Stimulated activated CD4-positive, alpha-beta T cell treated with anti-CD3 and anti-CD28 coated beads, Interleukin-1b, Interleukin-23, amount 100 ng/mL, for 24 hours (primary cell): ENCODE measurements around the gene ESRRB.

Source experiments
- DNase-seq, 4 experiments: peaks; one replicate each; pipeline ENCODE4 v3.0.0-alpha.2; 2020; ENCODE audit warnings: low read depth in 4 of 4, low spot score in 1 of 4

The ESRRB gene

GRCh38 chr14:76537906-76538647 is 162.1 kb downstream of the ESRRB start:
- DNase-seq: no peak

DNA sequence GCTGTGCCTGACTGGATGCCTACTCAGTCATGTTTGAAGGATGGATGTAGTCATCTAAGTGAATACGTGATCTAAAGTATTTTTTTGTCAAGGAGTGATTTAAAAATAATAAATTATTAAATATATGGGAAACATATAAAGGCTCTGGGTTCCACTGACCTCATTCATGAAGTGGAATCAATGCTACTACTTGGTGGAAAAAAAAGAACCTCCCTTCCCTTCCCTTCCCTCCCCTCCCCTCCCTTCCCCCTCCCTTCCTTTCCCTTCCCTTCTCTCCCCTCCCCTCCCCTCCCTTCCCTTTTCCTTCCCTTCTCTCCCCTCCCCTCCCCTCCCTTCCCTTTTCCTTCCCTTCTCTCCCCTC is 162.7 kb downstream of the ESRRB start:
- DNase-seq: no peak

DNA sequence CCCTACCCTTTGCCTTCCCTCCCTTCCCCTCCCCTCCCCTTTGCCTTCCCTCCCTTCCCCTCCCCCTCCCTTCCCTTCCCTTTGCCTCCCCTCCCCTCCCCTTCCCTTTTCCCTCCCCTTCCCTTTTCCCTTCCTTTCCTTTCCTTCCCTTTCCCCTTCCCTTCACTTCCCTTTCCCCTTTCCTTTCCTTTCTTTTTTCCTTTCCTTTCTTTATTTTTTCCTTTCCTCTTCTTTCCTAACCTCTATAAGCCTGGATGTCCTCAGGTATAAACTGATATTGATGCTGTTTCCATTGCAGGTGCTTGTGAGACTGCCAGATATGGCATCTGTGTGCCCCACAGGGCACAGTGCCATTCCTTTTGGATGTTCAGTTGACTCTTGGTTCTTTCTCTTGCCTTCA is 163.2 kb downstream of the ESRRB start:
- DNase-seq: no peak

DNA sequence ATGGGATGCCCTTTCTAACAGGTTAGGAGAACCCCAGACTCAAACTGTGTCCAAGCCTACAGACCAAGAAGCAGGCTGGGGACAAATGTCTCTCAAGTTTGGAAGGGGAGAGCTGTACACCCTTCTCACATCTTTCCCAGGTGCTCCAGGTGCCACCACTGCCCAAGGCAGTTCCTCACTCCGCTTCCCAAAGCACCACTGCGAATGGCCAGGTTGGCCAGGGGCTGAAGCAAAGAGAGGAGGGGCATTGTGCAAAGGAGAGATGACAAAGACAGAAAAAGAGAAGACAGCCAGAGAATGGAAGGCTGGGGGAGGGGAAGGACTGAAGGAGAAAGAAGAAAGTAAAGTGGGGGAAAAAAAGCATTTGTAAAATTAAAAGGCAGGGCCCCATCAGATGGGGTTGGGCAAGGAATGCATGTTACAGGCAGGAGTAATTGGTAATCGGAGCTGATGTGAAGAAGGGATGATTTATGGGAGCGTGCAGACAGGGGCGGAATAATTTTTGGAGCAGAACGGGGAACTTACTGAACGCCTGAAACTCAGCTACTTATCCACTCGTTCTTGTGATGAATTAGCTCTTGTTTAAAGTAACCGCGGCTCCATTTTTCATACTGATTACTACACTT is 165.8 kb downstream of the ESRRB start:
- no peak for DNase-seq

DNA sequence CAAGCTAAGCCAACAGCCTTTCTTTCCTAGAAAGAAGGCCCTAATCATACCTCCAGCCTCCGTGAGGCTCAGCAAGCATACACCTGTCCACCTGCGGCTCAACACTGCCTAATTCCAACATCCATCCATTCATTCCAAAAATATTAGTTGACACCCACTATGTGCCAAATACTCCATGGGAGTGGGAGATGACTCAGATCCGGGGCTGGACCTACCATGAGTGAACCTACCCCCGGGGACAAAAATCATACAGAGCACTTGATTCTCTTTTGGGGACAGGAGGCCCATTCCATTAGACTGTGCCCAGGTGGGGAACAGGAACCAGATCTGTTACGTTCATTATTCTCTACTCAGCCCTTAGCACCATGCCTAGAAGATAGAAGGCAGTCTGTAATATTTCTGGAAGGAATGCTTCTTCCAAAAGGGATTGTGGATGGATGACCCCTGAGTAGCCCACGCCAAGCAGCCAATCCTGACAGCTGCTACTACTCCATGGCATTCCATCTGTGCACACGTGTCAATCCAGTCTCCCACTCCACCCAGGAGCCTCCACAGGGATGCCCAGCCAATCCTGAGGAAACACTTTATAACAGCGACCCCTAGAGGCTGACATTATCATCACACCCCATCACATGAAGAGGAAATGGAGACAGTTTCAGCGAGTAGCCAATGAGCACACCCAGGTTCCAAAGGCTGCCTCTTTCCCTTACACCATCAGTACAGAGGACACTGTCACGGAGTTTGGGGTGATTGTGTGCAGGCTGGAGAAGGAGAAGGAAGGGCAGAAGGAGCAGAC is 170.7 kb downstream of the ESRRB start:
- peak in 1 of 4 experiments; percentile 1 for DNase-seq

DNA sequence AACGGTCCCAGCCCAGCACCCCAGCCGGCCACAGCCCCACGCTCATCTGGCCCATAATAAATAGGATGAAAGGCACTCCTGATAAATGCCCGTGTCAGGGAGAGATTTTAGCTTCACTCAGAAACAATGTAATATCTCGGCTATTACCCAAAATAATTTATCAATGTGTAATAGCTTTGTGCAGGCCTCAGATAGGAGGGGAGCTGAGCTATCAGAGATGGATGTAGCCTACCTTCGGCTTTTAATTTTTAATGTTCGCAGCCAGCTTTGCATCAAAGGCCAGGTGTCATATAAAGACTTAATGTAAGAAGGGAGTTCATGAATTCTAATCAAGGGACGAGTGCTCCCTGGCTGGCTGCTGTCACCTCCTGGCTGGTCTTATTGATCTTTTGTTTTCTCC is 171.9 kb downstream of the ESRRB start:
- no peak for DNase-seq

GRCh38 chr14:76550534-76550933 is 174.6 kb downstream of the ESRRB start:
- DNase-seq: no peak

- no peak for DNase-seq
Measured at GRCh38 chr14:76551116-76551515, 175.2 kb downstream of the ESRRB start.
